Mucosa of rectum (tissue), 2 donors: ENCODE data around the gene KIRREL1.

ENCODE experiments used
- H3K27ac ChIP-seq, 2 donors: one replicate each; pipeline ENCODE4 v1.7.0; 2013; ENCODE audit warnings: inconsistent platforms in 2 of 2, low read depth in 2 of 2, low read length in 2 of 2
- H3K27me3 ChIP-seq, 2 donors: one replicate each; pipeline ENCODE4 v1.7.0; 2013; ENCODE audit warnings: low read length in 2 of 2; ENCODE audit not compliant: control insufficient read depth in 2 of 2, insufficient read depth in 2 of 2
- H3K36me3 ChIP-seq, 2 donors: one replicate each; pipeline ENCODE4 v1.7.0; 2013; ENCODE audit warnings: low read length in 2 of 2; ENCODE audit not compliant: control insufficient read depth in 2 of 2, insufficient read depth in 2 of 2
- H3K4me1 ChIP-seq, 2 donors: one replicate each; pipeline ENCODE4 v1.7.0; 2013; ENCODE audit warnings: low read length in 2 of 2, mild to moderate bottlenecking in 1 of 2; ENCODE audit not compliant: control insufficient read depth in 2 of 2, insufficient read depth in 2 of 2
- H3K4me3 ChIP-seq, 2 donors: one replicate each; pipeline ENCODE4 v1.7.0; 2013; ENCODE audit warnings: low read length in 2 of 2
- H3K9ac ChIP-seq, 2 donors: one replicate each; pipeline ENCODE4 v1.7.0; 2013; ENCODE audit warnings: low read length in 2 of 2, low read depth in 1 of 2, mild to moderate bottlenecking in 1 of 2
- H3K9me3 ChIP-seq, 2 donors: one replicate each; pipeline ENCODE4 v1.7.0; 2013; ENCODE audit warnings: low read length in 2 of 2; ENCODE audit not compliant: control insufficient read depth in 2 of 2
- donor health status: healthy.
- donor health status: Normal muscosa, but diverticular disease.

Gene KIRREL1

DNA sequence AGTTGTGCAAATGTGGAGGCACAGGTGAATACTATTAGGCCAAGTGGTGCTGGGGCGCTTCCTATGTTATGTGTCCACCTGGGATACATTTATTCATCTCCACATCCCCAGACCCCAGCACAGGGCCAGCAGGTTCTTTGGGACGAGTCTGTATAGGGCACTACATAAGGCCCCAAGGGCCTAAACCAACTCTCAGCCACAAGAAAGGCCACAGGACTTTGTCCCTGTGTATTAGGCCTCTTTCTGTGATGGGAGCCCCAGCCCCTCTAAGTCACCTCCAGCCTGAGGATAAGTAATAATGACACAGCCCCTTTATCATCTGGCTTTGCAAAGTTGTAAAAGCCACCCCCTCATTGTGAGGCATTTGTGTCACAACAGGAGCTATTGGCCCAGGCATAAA is 108.0 kb downstream of the KIRREL1 start:
- Histone ChIP-seq H3K4me1 (no peaks in the 10 kb centered on the region), H3K27me3 (no peaks in the 10 kb centered on the region), H3K9ac (no peak overlapping the region), H3K4me3 (no peak overlapping the region), H3K27ac (no peak overlapping the region), H3K36me3 (no peaks in the 10 kb centered on the region), H3K9me3 (no peaks in the 10 kb centered on the region)

DNA sequence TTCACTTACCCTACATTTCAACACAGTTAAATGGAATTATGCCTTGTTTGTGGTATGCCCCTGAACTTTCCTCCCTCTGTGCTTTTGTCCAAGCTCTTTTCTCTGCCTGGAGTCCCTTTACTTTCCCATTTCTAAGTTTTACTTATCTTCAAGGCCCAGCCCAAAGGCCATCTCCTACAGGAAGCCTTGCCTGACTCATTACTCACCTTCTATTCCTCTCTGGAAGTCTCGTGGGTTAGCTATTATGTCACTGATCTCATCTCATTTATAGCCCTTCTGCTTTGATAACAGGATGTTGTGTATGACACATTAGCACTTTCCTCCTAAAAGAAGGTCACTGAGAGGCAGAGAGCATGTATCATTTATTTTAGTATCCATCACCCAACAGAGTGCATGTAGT is 108.5 kb downstream of the KIRREL1 start:
- Histone ChIP-seq H3K27me3 (no peaks in the 10 kb centered on the region), H3K4me1 (no peaks in the 10 kb centered on the region), H3K36me3 (no peaks in the 10 kb centered on the region), H3K27ac (no peak overlapping the region), H3K4me3 (no peak overlapping the region), H3K9ac (no peak overlapping the region), H3K9me3 (no peaks in the 10 kb centered on the region)

DNA sequence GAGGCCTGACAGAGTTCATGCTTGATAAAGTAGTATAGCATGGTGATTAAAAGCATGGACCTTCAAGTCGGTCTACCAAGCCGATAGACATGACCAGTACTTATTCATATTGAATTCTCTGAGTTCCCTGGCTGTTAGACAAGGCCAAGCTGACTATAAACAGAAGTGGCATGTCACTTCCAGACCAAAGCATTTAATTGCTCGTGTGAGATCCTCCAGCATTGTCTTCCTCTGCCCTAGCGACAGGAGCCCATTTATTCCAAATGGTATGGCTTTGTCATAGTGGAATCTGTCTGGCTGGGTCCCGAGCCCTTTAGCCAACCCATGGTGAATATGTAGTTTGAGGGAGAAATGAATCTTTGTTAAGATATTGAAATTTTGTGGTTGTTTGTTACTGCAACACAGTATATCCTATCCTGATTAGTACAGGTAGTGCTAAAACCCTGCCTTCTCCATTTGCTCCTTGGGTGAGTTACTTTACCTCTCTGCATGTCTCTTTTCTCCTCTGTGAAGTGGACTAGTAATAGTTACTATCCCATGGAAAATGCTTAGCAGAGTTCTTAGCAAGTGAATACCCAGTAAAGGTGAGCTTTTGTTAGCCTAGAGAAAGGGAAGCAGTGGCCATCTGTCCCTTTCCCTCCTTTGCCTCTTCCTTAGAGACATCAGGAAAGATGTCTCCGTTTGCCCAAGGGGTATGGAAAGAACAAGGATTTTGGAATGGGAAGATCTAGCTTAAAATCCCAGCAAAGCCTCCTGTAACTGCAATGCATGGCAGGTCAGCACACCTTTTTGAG is 109.6 kb downstream of the KIRREL1 start:
- no peaks in the 10 kb centered on the region for H3K9me3 ChIP-seq
- H3K9ac ChIP-seq: no peak overlapping the region
- no peaks in the 10 kb centered on the region for H3K4me1 ChIP-seq
- no peaks in the 10 kb centered on the region for H3K36me3 ChIP-seq
- H3K4me3 ChIP-seq: no peak overlapping the region
- no peaks in the 10 kb centered on the region for H3K27me3 ChIP-seq
- no peak overlapping the region for H3K27ac ChIP-seq

DNA sequence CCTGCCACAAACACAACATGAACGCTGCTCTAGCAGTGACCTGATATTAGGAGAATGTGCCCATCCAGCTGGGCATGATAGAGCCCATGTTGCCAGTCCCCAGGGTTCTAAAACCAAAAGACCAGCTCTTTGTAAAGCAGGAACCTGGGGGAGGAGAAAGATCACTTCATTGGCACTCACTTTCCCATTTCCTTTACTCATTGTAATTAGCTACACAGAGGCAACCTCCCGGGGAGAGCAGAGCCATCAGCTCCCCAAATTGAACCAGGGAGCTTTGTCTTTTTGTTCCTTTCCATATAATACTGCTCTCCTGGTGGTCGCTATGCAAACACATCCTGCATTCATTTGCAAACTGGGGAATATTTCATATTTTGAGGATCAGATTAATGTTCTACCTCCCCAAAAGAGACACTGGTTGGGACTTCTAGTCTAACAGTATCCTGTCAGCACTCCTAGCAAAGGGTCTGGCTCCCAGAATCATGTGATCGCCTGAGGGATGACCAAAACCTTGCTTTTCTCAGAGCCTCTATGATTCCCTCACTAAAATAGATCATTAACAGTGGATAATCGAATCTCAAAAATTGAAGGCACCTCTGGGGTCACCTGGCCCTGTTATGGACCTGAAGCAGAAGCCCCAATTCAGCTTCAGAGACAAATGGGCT is 110.5 kb downstream of the KIRREL1 start:
- no peaks in the 10 kb centered on the region for H3K36me3 ChIP-seq
- no peaks in the 10 kb centered on the region for H3K4me1 ChIP-seq
- H3K27ac ChIP-seq: no peak overlapping the region
- no peaks in the 10 kb centered on the region for H3K27me3 ChIP-seq
- H3K9me3 ChIP-seq: no peaks in the 10 kb centered on the region
- H3K4me3 ChIP-seq: no peak overlapping the region
- no peak overlapping the region for H3K9ac ChIP-seq

DNA sequence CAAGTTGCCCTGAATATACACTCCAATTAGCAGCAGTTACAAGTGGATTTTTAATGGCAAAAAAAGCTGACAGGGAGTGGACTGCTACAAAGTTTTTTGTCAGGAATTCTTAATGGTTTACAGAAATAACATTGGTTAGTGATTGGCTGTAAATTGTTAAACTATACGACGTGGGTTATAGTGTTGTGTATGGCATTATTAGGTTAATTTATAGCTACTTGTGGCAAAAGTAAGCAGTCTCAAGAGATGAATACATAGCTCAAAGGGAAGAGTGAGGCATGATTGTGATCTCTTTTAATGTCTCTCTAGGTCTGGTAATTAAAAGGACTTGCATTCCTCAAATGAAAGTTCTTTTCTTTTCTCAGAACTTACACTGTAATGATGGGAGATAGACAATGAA is 111.4 kb downstream of the KIRREL1 start:
- Histone ChIP-seq H3K9me3 (no peaks in the 10 kb centered on the region), H3K36me3 (no peaks in the 10 kb centered on the region)

DNA sequence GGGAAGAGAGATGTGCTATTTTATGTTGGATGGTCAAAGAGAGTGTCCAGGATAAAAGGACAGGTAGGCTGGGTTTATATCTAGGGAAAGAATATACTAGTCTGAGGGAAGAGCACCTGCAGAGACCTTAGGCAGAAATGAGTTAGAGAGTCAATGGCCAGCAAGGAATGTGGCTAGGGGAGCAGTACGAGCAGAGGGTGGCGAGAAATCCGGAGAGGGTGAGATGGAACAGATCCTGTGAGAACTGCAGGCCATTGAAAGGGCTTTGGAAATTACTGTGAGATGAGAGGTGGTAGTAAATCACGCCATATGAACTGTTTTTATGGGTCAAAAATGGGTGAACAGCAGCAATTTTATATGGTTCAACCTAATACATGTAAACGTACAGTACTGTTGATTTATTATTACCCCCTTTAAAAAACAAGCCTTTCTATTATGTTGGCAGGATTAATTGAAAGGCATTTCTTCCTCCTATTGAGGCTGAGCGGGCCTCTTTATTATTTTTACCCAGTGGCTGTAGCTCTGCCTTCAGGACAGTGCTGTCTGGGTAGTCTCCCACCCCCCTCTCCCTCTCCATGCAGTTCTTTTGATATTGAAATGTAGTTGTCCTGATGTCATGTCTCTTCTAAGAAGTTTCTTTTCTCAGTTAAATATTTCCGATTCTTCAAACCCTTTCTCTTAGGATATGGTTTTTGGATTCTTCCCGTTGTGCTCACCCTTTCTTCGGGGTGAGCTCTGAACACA is 112.1 kb downstream of the KIRREL1 start:
- H3K9me3 ChIP-seq: no peaks in the 10 kb centered on the region
- H3K36me3 ChIP-seq: no peaks in the 10 kb centered on the region
- H3K27ac ChIP-seq: no peak overlapping the region
- no peaks in the 10 kb centered on the region for H3K27me3 ChIP-seq
- no peak overlapping the region for H3K4me3 ChIP-seq
- no peak overlapping the region for H3K9ac ChIP-seq
- H3K4me1 ChIP-seq: no peaks in the 10 kb centered on the region

More for the DNA sequence above, 111.4 kb downstream of the KIRREL1 start:
- Histone ChIP-seq H3K4me1 (no peaks in the 10 kb centered on the region), H3K9ac (no peak overlapping the region), H3K27me3 (no peaks in the 10 kb centered on the region), H3K27ac (no peak overlapping the region), H3K4me3 (no peak overlapping the region)

DNA sequence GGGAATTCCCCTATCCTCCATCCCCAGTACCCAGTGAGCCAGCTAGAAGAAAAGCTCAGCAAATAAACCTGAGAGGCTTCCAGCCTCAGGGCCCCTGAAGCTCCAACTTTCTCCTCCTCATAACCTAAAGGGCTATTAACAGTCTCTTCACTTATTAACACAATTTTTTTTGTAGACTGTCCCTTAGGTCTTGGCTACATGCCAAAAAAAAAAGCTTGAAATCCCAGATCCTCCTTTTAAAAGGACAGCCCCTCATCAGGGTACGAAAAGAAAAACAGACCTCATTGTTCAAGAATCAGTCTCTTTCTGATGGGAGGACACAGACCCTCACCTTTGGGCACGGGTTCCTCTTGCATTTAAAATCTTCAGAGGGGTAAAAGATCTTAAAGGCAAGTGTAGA is 114.5 kb downstream of the KIRREL1 start:
- H3K4me1 ChIP-seq: no peaks in the 10 kb centered on the region
- H3K36me3 ChIP-seq: no peaks in the 10 kb centered on the region
- no peak overlapping the region for H3K9ac ChIP-seq
- H3K4me3 ChIP-seq: no peak overlapping the region
- peaks cover 0 to 4% of the 10 kb centered on the region in 2 donors for H3K27me3 ChIP-seq
- no peak overlapping the region for H3K27ac ChIP-seq
- H3K9me3 ChIP-seq: no peaks in the 10 kb centered on the region

DNA sequence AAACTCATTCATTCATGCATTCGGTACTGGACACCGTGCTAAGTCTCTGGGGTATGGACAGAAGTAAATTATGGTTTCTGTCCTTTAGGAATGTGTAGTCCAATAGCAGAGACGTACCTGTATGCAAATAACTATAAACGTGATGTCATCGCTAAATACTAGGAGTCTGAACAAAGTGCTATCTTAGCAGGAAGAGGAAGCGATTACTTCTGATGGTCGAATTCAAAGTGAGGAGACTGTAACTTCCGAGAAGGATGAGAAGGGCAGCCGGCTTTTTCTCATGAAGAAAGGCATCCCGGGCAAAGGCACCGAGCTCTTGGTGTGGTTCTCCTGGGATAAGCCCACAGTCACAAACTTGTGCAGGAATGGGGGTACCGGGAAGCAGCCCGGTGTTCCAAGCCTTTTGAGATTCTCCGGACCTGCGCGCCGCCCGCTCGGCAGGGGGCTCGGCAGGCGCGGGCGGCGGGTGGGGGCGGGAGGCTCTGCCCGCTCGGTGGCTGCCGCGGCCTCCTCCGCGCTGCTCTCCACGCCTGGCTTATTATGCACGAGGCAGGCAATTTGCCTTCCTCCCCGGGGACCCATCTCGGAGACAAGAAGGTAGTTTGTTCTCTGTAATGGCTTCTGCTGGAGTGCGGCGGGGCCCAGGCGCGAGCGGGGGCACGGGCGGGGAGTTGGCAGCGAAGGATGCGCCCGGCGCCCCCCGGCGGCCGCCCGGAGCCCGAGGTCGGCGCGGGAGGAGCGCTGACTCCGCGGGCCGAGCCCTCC is 119.7 kb downstream of the KIRREL1 start:
- Histone ChIP-seq H3K9ac (peak overlapping the region in 1 of 2 donors; percentile 39), H3K27ac (no peak overlapping the region), H3K27me3 (peaks cover 2 to 9% of the 10 kb centered on the region in 2 donors), H3K36me3 (no peaks in the 10 kb centered on the region), H3K4me1 (peaks cover 4 to 6% of the 10 kb centered on the region in 2 donors), H3K9me3 (no peaks in the 10 kb centered on the region), H3K4me3 (peak overlapping the region; percentile 53 to 69)

DNA sequence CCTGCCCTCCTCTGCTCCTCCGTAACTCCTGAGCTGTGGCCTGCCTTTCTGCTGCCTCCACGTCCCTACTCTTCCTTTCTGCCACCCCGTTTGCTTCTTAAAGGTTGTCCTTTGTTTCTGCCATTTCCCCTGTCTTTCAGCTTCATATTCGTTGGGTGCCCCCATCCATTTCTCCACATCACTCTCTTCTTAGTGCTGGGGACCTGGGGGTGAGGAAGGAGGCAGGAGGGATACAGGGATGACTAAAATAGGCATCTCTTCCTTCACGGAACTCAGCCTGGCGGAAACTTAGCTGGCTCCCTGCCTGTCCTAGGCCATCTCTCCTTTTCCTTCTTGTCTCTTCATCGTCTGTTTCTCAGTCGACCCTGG is 120.3 kb downstream of the KIRREL1 start:
- Histone ChIP-seq H3K27ac (no peak overlapping the region), H3K36me3 (no peaks in the 10 kb centered on the region), H3K27me3 (peaks cover 3 to 9% of the 10 kb centered on the region in 2 donors), H3K9me3 (no peaks in the 10 kb centered on the region), H3K9ac (no peak overlapping the region), H3K4me3 (peak overlapping the region; percentile 53 to 69), H3K4me1 (peaks cover 4 to 8% of the 10 kb centered on the region in 2 donors)
